GM10266 (cell line): Measurements from ENCODE around the gene PRDM16.

ENCODE experiments used
- DNase-seq: peaks from one replicate; pipeline ENCODE4 v3.0.0; 2012; ENCODE audit errors: extremely low spot score
- CTCF ChIP-seq: IDR thresholded peaks from 2 replicates; pipeline ENCODE4 v1.5.1; 2012; ENCODE audit warnings: mild to moderate bottlenecking, low read depth; ENCODE audit not compliant: control insufficient read depth, insufficient read depth; ENCODE audit errors: missing control alignments

PRDM16 gene

GRCh38 chr1:3342960-3343359, 274.0 kb downstream of the PRDM16 start:
- DNase-seq = no peak
- TF ChIP-seq CTCF = no peak

GRCh38 chr1:3344395-3344794, 275.4 kb downstream of the PRDM16 start:
- TF ChIP-seq CTCF = no peak
- no peak for DNase-seq

- TF ChIP-seq CTCF = no peak
- DNase-seq = no peak
Observed at GRCh38 chr1:3345792-3346191, 276.8 kb downstream of the PRDM16 start.

- no peak for DNase-seq
- TF ChIP-seq CTCF = no peak
Observed at GRCh38 chr1:3346478-3346877, 277.5 kb downstream of the PRDM16 start.

GRCh38 chr1:3347257-3348020, 278.4 kb downstream of the PRDM16 start:
- no peak for DNase-seq
- no peak for TF ChIP-seq CTCF

GRCh38 chr1:3348196-3348865, 279.3 kb downstream of the PRDM16 start:
- no peak for TF ChIP-seq CTCF
- DNase-seq = no peak

GRCh38 chr1:3349161-3349967, 280.4 kb downstream of the PRDM16 start:
- TF ChIP-seq CTCF = no peak
- no peak for DNase-seq
